Measurements from ENCODE around the gene BAD. TPM values are rescaled to one million over a fixed set of nuclear protein-coding genes. Genes with fewer than 3 reads are reported as not detected.
"Not testable (repeated sequence)": the region's sequence is repeated elsewhere in the genome, so short reads cannot be mapped to it uniquely, and the experiment has no call there.

The BAD gene
- total RNA-seq, 1 experiment from 2014 or later: 63.5 TPM

GRCh38 chr11:64314805-64315561, 30.5 kb upstream of the BAD start:
- no peak for DNase-seq (ENCODE audit: low read depth)

- DNase-seq (ENCODE audit: low read depth): no peak
Observed at GRCh38 chr11:64314146-64314804, 29.8 kb upstream of the BAD start.

- DNase-seq (ENCODE audit: low read depth): no peak
Observed at GRCh38 chr11:64313491-64314145, 29.2 kb upstream of the BAD start.

GRCh38 chr11:64312947-64313346, 28.5 kb upstream of the BAD start:
- no peak for DNase-seq (ENCODE audit: low read depth)

GRCh38 chr11:64307795-64308194, 23.3 kb upstream of the BAD start:
- DNase-seq (ENCODE audit: low read depth): not testable (repeated sequence)

- no peak for DNase-seq (ENCODE audit: low read depth)
Observed at GRCh38 chr11:64306876-64307622, 22.6 kb upstream of the BAD start.

GRCh38 chr11:64306563-64306875, 22.1 kb upstream of the BAD start:
- no peak for DNase-seq (ENCODE audit: low read depth)

- DNase-seq (ENCODE audit: low read depth): peak; percentile 73
Observed at GRCh38 chr11:64305691-64306562, 21.5 kb upstream of the BAD start.

GRCh38 chr11:64305075-64305690, 20.7 kb upstream of the BAD start, which contains the start of gene ESRRA:
Gene ESRRA, plus strand, starts transcription at chr11:64305524. Its CDS starts 1,656 bp downstream, at chr11:64307180.
- peak; percentile 98 for DNase-seq (ENCODE audit: low read depth)

GRCh38 chr11:64304316-64305072, 20.0 kb upstream of the BAD start:
- peak; percentile 93 for DNase-seq (ENCODE audit: low read depth)

GRCh38 chr11:64304032-64304315, 19.5 kb upstream of the BAD start:
- DNase-seq (ENCODE audit: low read depth): no peak

- DNase-seq (ENCODE audit: low read depth): no peak
Observed at GRCh38 chr11:64303109-64304031, 18.9 kb upstream of the BAD start.

- no peak for DNase-seq (ENCODE audit: low read depth)
Observed at GRCh38 chr11:64299847-64300648, 15.6 kb upstream of the BAD start, which contains the start of gene CATSPERZ. Gene CATSPERZ, plus strand, starts transcription at chr11:64300358. Its CDS starts 53 bp downstream, at chr11:64300411.

- peak; percentile 22 for DNase-seq (ENCODE audit: low read depth)
Observed at GRCh38 chr11:64298966-64299846, 14.7 kb upstream of the BAD start.

GRCh38 chr11:64297699-64298358, 13.4 kb upstream of the BAD start:
- DNase-seq (ENCODE audit: low read depth): no peak
